ENCODE data around the gene AFF1. TPM values are rescaled to one million over a fixed set of nuclear protein-coding genes. Genes with fewer than 3 reads are reported as not detected.
"Not testable (repeated sequence)": the region's sequence is repeated elsewhere in the genome, so short reads cannot be mapped to it uniquely, and the experiment has no call there.

Gene AFF1
- total RNA-seq, 4 donors from 2014 or later: 72.5 to 128 (median 108) TPM

GRCh38 chr4:87080462-87080861, 145.7 kb downstream of the AFF1 start:
- Histone ChIP-seq H3K4me1 (peaks cover 0 to 14% (median 0%) of the 10 kb centered on the region in 4 donors), H3K27ac (peak overlapping the region in 1 of 4 donors; percentile 69), H3K9me3 (no peaks in the 10 kb centered on the region), H3K27me3 (no peaks in the 10 kb centered on the region), H3K4me3 (no peak overlapping the region), H3K36me3 (peaks cover 0 to 3% (median 0%) of the 10 kb centered on the region in 3 donors)
- TF ChIP-seq CTCF (IDR thresholded peaks at IDR 0.05) (no peak), POLR2A (IDR thresholded peaks at IDR 0.05) (no peak)
- no peak for DNase-seq

- peaks cover 0 to 6% (median 0%) of the 10 kb centered on the region in 4 donors for H3K4me1 ChIP-seq
These were observed 147.0 kb downstream of the AFF1 start for GRCh38 chr4:87081826-87082225.

GRCh38 chr4:87085732-87086131, 150.9 kb downstream of the AFF1 start:
- not testable (repeated sequence) for H3K27me3 ChIP-seq, H3K27ac ChIP-seq, DNase-seq, H3K9me3 ChIP-seq, H3K4me3 ChIP-seq, H3K4me1 ChIP-seq
- peaks cover 0 to 25% (median 0%) of the 10 kb centered on the region in 3 donors for H3K36me3 ChIP-seq

More at GRCh38 chr4:87081826-87082225, 147.0 kb downstream of the AFF1 start:
- TF ChIP-seq POLR2A (IDR thresholded peaks at IDR 0.05): no peak
- no peak for TF ChIP-seq CTCF (IDR thresholded peaks at IDR 0.05)
- H3K4me3 ChIP-seq: no peak overlapping the region
- DNase-seq: no peak
- no peaks in the 10 kb centered on the region for H3K9me3 ChIP-seq
- no peaks in the 10 kb centered on the region for H3K27me3 ChIP-seq
- peaks cover 0 to 14% (median 0%) of the 10 kb centered on the region in 3 donors for H3K36me3 ChIP-seq
- no peak overlapping the region for H3K27ac ChIP-seq

GRCh38 chr4:87086143-87086805, 151.5 kb downstream of the AFF1 start:
- TF ChIP-seq POLR2A (IDR thresholded peaks at IDR 0.05): no peak
- TF ChIP-seq CTCF (IDR thresholded peaks at IDR 0.05): no peak
- Histone ChIP-seq H3K9me3 (no peaks in the 10 kb centered on the region), H3K27me3 (no peaks in the 10 kb centered on the region), H3K27ac (no peak overlapping the region), H3K36me3 (peaks cover 0 to 28% (median 0%) of the 10 kb centered on the region in 3 donors), H3K4me1 (no peaks in the 10 kb centered on the region), H3K4me3 (no peak overlapping the region)
- DNase-seq: no peak

GRCh38 chr4:87087015-87087414, 152.2 kb downstream of the AFF1 start:
- H3K27ac ChIP-seq: no peak overlapping the region
- DNase-seq: no peak
- no peak overlapping the region for H3K4me3 ChIP-seq
- no peaks in the 10 kb centered on the region for H3K27me3 ChIP-seq
- H3K9me3 ChIP-seq: no peaks in the 10 kb centered on the region
- TF ChIP-seq CTCF (IDR thresholded peaks at IDR 0.05): no peak
- TF ChIP-seq POLR2A (IDR thresholded peaks at IDR 0.05): no peak
- H3K36me3 ChIP-seq: peaks cover 0 to 33% (median 0%) of the 10 kb centered on the region in 3 donors
- no peaks in the 10 kb centered on the region for H3K4me1 ChIP-seq

GRCh38 chr4:87087420-87087819, 152.6 kb downstream of the AFF1 start:
- Histone ChIP-seq H3K27ac (no peak overlapping the region), H3K4me1 (no peaks in the 10 kb centered on the region), H3K27me3 (no peaks in the 10 kb centered on the region), H3K9me3 (no peaks in the 10 kb centered on the region), H3K36me3 (peaks cover 0 to 35% (median 0%) of the 10 kb centered on the region in 3 donors), H3K4me3 (no peak overlapping the region)
- no peak for DNase-seq
- TF ChIP-seq POLR2A (IDR thresholded peaks at IDR 0.05) (no peak), CTCF (IDR thresholded peaks at IDR 0.05) (no peak)
